GM08714 (cell line): ENCODE data around the gene FOXP2.

ENCODE experiments used
- H3K4me3 ChIP-seq: fragments of 200-500 bp; sonication (Bioruptor generic); 2 replicates; pipeline ENCODE4 v1.5.1; 2014; ENCODE audit warnings: mild to moderate bottlenecking, low read length, inconsistent platforms
- ZNF274 ChIP-seq: IDR thresholded peaks from 2 replicates; pipeline ENCODE4 v1.6.1; 2012; ENCODE audit warnings: mild to moderate bottlenecking, low read depth, low read length

Gene FOXP2

GRCh38 chr7:114659409-114660125, 245.0 kb downstream of the FOXP2 start:
- no peak for TF ChIP-seq ZNF274

GRCh38 chr7:114660126-114660486, 245.5 kb downstream of the FOXP2 start:
- H3K4me3 ChIP-seq: no peak overlapping the region
- TF ChIP-seq ZNF274: no peak

More at GRCh38 chr7:114659409-114660125, 245.0 kb downstream of the FOXP2 start:
- H3K4me3 ChIP-seq: no peak overlapping the region

- no peak for TF ChIP-seq ZNF274
- no peak overlapping the region for H3K4me3 ChIP-seq
Measured at GRCh38 chr7:114660753-114661152, 246.1 kb downstream of the FOXP2 start.

GRCh38 chr7:114662002-114662677, 247.5 kb downstream of the FOXP2 start:
- H3K4me3 ChIP-seq: no peak overlapping the region
- TF ChIP-seq ZNF274: no peak

- H3K4me3 ChIP-seq: no peak overlapping the region
- TF ChIP-seq ZNF274: no peak
Measured at GRCh38 chr7:114663502-114663901, 248.9 kb downstream of the FOXP2 start.

GRCh38 chr7:114670676-114671075, 256.1 kb downstream of the FOXP2 start:
- no peak overlapping the region for H3K4me3 ChIP-seq
- no peak for TF ChIP-seq ZNF274

GRCh38 chr7:114671563-114672123, 257.0 kb downstream of the FOXP2 start:
- TF ChIP-seq ZNF274: no peak
- H3K4me3 ChIP-seq: no peak overlapping the region

- no peak for TF ChIP-seq ZNF274
- no peak overlapping the region for H3K4me3 ChIP-seq
Measured at GRCh38 chr7:114678116-114678515, 263.5 kb downstream of the FOXP2 start.

- no peak overlapping the region for H3K4me3 ChIP-seq
- TF ChIP-seq ZNF274: no peak
Measured at GRCh38 chr7:114687238-114687637, 272.6 kb downstream of the FOXP2 start.

GRCh38 chr7:114688443-114689055, 273.9 kb downstream of the FOXP2 start:
- TF ChIP-seq ZNF274: no peak
- H3K4me3 ChIP-seq: no peak overlapping the region

GRCh38 chr7:114689406-114689805, 274.8 kb downstream of the FOXP2 start:
- H3K4me3 ChIP-seq: no peak overlapping the region
- no peak for TF ChIP-seq ZNF274

GRCh38 chr7:114691605-114692004, 277.0 kb downstream of the FOXP2 start:
- H3K4me3 ChIP-seq: no peak overlapping the region
- TF ChIP-seq ZNF274: no peak

GRCh38 chr7:114695182-114695581, 280.6 kb downstream of the FOXP2 start:
- no peak overlapping the region for H3K4me3 ChIP-seq
- no peak for TF ChIP-seq ZNF274

GRCh38 chr7:114700247-114700928, 285.8 kb downstream of the FOXP2 start:
- no peak overlapping the region for H3K4me3 ChIP-seq
- no peak for TF ChIP-seq ZNF274
